HG03159 (cell line): ENCODE data around the gene CLPTM1.
"Not testable (repeated sequence)": the region's sequence is repeated elsewhere in the genome, so short reads cannot be mapped to it uniquely, and the experiment has no call there.

Experiments
- ATAC-seq: cut with Tn5 transposase; IDR thresholded peaks from one replicate; pipeline ENCODE4 v1.9.1; 2021; ENCODE audit warnings: mild to moderate bottlenecking, moderate library complexity; ENCODE audit not compliant: unreplicated experiment

CLPTM1 gene

GRCh38 chr19:44973982-44974735 lies 19.0 kb downstream of the CLPTM1 start:
- no peak for ATAC-seq

DNA sequence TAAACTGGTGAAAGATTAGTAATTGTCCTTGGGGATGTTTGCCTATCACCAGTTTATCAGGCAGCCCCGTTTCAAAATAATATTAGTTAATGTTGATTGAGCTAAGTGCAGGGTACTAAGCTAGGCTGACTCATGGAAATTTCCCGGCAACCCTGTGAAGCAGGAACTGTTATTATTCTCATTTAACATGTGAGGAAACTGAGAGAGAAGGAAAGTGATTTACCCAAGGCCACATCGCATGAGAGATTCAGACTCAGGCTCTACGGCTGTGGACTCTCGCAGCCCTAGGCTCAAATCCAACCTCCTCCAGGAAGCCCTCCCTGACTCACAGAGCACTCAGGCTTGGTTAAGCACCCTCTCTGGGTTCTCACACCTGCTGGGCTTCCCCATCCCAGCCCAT lies 19.7 kb downstream of the CLPTM1 start:
- no peak for ATAC-seq

GRCh38 chr19:44975444-44975843 lies 20.3 kb downstream of the CLPTM1 start:
- no peak for ATAC-seq

DNA sequence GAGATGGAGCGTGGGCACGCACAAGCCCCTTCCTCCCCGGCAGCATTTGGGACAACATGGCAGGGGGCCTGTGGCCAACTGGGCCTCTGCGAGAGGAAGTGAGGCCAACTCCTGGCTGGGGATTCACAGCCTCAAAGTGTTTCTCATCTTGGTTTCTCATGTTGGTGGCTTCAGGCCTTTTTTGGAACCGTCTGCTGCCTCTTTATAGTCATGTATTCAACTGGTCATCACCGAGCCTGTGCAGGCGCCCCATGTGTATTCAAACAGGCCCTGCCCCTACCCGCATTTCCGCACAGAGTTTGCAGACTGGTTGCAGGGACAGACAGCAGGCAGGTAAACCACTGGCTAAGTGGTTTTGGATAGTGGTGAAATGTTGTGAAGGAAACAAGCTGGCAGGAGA lies 28.8 kb downstream of the CLPTM1 start:
- ATAC-seq, result no peak

- no peak for ATAC-seq
These were observed 30.3 kb downstream of the CLPTM1 start for GRCh38 chr19:44985445-44985844.

GRCh38 chr19:44986389-44986788 lies 31.2 kb downstream of the CLPTM1 start:
- ATAC-seq, result no peak

GRCh38 chr19:44987148-44987675 lies 32.0 kb downstream of the CLPTM1 start:
- ATAC-seq, result no peak

GRCh38 chr19:44988273-44988672 lies 33.1 kb downstream of the CLPTM1 start:
- ATAC-seq, result no peak

GRCh38 chr19:44988896-44989556 lies 33.8 kb downstream of the CLPTM1 start:
- no peak for ATAC-seq

DNA sequence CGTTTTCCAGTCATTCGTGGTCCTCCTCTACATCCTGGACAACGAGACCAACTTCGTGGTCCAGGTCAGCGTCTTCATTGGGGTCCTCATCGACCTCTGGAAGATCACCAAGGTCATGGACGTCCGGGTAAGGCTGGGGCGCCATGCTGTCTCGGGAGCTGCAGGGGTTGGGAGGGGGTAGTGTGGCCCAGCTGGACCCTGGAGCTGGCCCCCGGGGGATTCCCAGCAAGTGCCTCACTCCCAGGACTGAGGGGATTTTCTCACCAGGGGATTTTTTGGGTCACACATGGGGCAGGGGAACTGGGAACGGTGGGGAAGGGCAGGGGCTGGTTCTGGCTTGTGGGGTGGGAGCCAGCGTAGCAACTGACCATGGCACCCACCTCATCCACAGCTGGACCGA lies 35.3 kb downstream of the CLPTM1 start:
- ATAC-seq, result no peak

GRCh38 chr19:44990966-44991365 lies 35.8 kb downstream of the CLPTM1 start:
- no peak for ATAC-seq

- ATAC-seq, result no peak
These were observed 37.4 kb downstream of the CLPTM1 start for GRCh38 chr19:44992336-44993163.

- no peak for ATAC-seq
These were observed 38.3 kb downstream of the CLPTM1 start for GRCh38 chr19:44993526-44993925.

- ATAC-seq, result no peak
These were observed 38.9 kb downstream of the CLPTM1 start for GRCh38 chr19:44993926-44994537.

DNA sequence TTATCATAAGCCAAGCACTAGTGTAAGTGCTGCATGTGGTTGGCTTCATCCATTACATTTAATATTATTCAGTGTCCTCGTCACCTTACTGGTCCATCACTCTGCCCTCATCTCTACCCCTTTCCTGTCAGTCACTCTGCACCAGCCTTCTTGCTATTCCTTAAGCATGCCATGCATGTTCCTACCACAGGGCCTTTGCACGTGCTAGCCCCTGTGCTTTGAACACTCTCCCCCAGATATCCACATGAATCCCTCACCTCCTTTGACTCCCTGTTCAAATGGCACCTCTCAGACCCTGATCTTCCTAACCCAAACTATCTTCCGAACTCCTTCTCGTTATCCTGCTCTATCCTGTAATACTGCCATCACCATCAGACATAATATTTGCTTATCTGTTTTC lies 42.8 kb downstream of the CLPTM1 start:
- no peak for ATAC-seq

DNA sequence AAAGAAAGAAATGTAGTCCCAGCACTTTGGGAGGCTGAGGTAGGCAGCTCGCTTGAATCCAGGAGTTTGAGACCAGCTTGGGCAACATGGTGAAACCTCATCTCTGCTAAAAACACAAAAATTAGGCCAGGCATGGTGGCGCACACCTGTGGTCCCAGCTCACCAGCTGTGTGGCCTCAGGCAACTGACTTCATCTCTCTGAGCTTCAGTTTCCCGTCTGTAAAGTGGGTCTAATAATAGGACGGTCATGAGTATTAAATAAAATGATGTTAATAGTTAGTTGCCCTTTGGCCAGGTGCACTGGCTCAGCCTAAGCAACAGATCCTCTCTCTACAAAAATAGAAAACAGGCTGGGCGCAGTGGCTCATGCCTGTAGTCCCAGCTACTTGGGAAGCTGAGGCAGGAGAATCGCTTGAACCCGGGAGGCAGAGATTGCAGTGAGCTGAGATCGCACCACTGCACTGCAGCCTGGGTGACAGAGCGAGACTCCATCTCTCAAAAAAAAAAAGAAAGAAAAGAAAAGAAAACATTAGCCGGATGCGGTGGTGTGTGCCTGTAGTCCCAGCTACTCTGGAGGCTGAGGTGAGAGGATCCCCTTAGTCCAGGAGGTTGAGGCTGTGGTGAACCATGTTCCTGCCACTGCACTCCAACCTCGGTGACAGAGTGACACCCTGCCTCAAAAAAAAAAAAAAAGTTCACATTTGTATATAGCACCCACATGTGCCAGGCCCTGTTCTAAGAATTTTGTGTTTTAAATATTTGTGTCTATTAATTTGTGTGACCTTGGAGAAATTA lies 44.1 kb downstream of the CLPTM1 start:
- not testable (repeated sequence) for ATAC-seq

DNA sequence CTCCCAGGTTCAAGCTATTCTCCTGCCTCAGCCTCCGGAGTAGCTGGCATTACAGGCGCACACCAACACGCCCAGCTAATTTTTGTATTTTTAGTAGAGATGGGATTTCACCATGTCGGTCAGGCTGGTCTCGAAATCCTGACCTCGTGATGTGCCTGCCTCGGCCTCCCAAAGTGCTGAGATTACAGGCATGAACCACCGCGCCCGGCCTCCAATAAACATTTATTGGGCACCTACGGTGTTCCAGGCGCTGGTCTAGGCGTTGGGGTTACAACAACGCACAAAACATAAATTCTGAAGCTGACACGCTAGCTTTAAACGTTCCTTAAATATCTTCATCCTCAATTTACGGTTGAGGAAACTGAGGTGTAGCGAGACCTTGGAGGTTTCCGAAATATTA lies 45.5 kb downstream of the CLPTM1 start:
- not testable (repeated sequence) for ATAC-seq

GRCh38 chr19:45001087-45001739 lies 46.0 kb downstream of the CLPTM1 start, which contains the start of gene RELB:
Gene RELB, plus strand, starts transcription at chr19:45001464. Its CDS starts 116 bp downstream, at chr19:45001580.
- peak; percentile 48 for ATAC-seq

GRCh38 chr19:45003485-45003884 lies 48.3 kb downstream of the CLPTM1 start:
- ATAC-seq, result no peak

GRCh38 chr19:45005787-45006186 lies 50.6 kb downstream of the CLPTM1 start:
- no peak for ATAC-seq
